ENCODE data around the gene CDC45. TPM values are rescaled to one million over a fixed set of nuclear protein-coding genes. Genes with fewer than 3 reads are reported as not detected.
A peak's percentile ranks its signal among the peaks of the same experiment; 100 is the strongest.
"Not testable (repeated sequence)": the region's sequence is repeated elsewhere in the genome, so short reads cannot be mapped to it uniquely, and the experiment has no call there.

Gene CDC45
- total RNA-seq, 2 donors from 2014 or later = 64.2 to 99.9 TPM

- peaks cover 3% of the 10 kb centered on the region for H3K27me3 Mint-ChIP-seq
- H3K4me3 Mint-ChIP-seq = no peak overlapping the region
- no peaks in the 10 kb centered on the region for H3K36me3 Mint-ChIP-seq (ENCODE audit: low read depth)
- no peaks in the 10 kb centered on the region for H3K9me3 Mint-ChIP-seq
- no peaks in the 10 kb centered on the region for H3K4me1 Mint-ChIP-seq
- no peak for ATAC-seq (replicated peaks)
- H3K27ac Mint-ChIP-seq = no peak overlapping the region
These were observed 66.2 kb downstream of the CDC45 start for GRCh38 chr22:19545935-19546207.

GRCh38 chr22:19546680-19547079 lies 67.0 kb downstream of the CDC45 start:
- no peak for ATAC-seq (replicated peaks)
- no peak overlapping the region for H3K27ac Mint-ChIP-seq
- H3K4me1 Mint-ChIP-seq = no peaks in the 10 kb centered on the region
- no peaks in the 10 kb centered on the region for H3K36me3 Mint-ChIP-seq (ENCODE audit: low read depth)
- no peaks in the 10 kb centered on the region for H3K9me3 Mint-ChIP-seq
- no peak overlapping the region for H3K4me3 Mint-ChIP-seq
- H3K27me3 Mint-ChIP-seq = peaks cover 3% of the 10 kb centered on the region

GRCh38 chr22:19547620-19548019 lies 67.9 kb downstream of the CDC45 start:
- Mint-ChIP-seq H3K27ac (no peak overlapping the region), H3K4me3 (no peak overlapping the region), H3K4me1 (no peaks in the 10 kb centered on the region), H3K27me3 (peaks cover 3% of the 10 kb centered on the region), H3K9me3 (no peaks in the 10 kb centered on the region), H3K36me3 (ENCODE audit: low read depth) (no peaks in the 10 kb centered on the region)
- no peak for ATAC-seq (replicated peaks)

- not testable (repeated sequence) for H3K27me3 Mint-ChIP-seq; ATAC-seq (replicated peaks); H3K4me1 Mint-ChIP-seq; H3K27ac Mint-ChIP-seq; H3K36me3 Mint-ChIP-seq (ENCODE audit: low read depth); H3K4me3 Mint-ChIP-seq; H3K9me3 Mint-ChIP-seq
These were observed 68.7 kb downstream of the CDC45 start for GRCh38 chr22:19548427-19548826.

GRCh38 chr22:19548964-19549363 lies 69.2 kb downstream of the CDC45 start:
- no peaks in the 10 kb centered on the region for H3K4me1 Mint-ChIP-seq
- H3K27me3 Mint-ChIP-seq = no peaks in the 10 kb centered on the region
- peak; percentile 34 for ATAC-seq (replicated peaks)
- H3K9me3 Mint-ChIP-seq = no peaks in the 10 kb centered on the region
- no peaks in the 10 kb centered on the region for H3K36me3 Mint-ChIP-seq (ENCODE audit: low read depth)
- no peak overlapping the region for H3K4me3 Mint-ChIP-seq
- no peak overlapping the region for H3K27ac Mint-ChIP-seq

- ATAC-seq (replicated peaks) = no peak
- H3K27ac Mint-ChIP-seq = no peak overlapping the region
- no peaks in the 10 kb centered on the region for H3K27me3 Mint-ChIP-seq
- no peaks in the 10 kb centered on the region for H3K9me3 Mint-ChIP-seq
- H3K4me3 Mint-ChIP-seq = no peak overlapping the region
- no peaks in the 10 kb centered on the region for H3K36me3 Mint-ChIP-seq (ENCODE audit: low read depth)
- no peaks in the 10 kb centered on the region for H3K4me1 Mint-ChIP-seq
These were observed 69.7 kb downstream of the CDC45 start for GRCh38 chr22:19549428-19549827.

- no peak for ATAC-seq (replicated peaks)
- H3K36me3 Mint-ChIP-seq (ENCODE audit: low read depth) = no peaks in the 10 kb centered on the region
- no peaks in the 10 kb centered on the region for H3K27me3 Mint-ChIP-seq
- no peaks in the 10 kb centered on the region for H3K4me1 Mint-ChIP-seq
- no peak overlapping the region for H3K27ac Mint-ChIP-seq
- no peaks in the 10 kb centered on the region for H3K9me3 Mint-ChIP-seq
- no peak overlapping the region for H3K4me3 Mint-ChIP-seq
These were observed 70.7 kb downstream of the CDC45 start for GRCh38 chr22:19550382-19550781.

- no peak overlapping the region for H3K27ac Mint-ChIP-seq
- no peaks in the 10 kb centered on the region for H3K9me3 Mint-ChIP-seq
- H3K36me3 Mint-ChIP-seq (ENCODE audit: low read depth) = no peaks in the 10 kb centered on the region
- H3K4me3 Mint-ChIP-seq = no peak overlapping the region
- H3K27me3 Mint-ChIP-seq = no peaks in the 10 kb centered on the region
- H3K4me1 Mint-ChIP-seq = no peaks in the 10 kb centered on the region
- no peak for ATAC-seq (replicated peaks)
These were observed 73.5 kb downstream of the CDC45 start for GRCh38 chr22:19553201-19553600.

- Mint-ChIP-seq H3K4me3 (no peak overlapping the region), H3K27me3 (no peaks in the 10 kb centered on the region), H3K4me1 (no peaks in the 10 kb centered on the region), H3K36me3 (ENCODE audit: low read depth) (no peaks in the 10 kb centered on the region), H3K27ac (no peak overlapping the region), H3K9me3 (no peaks in the 10 kb centered on the region)
- ATAC-seq (replicated peaks) = no peak
These were observed 75.2 kb downstream of the CDC45 start for GRCh38 chr22:19554834-19555404.

- no peaks in the 10 kb centered on the region for H3K4me1 Mint-ChIP-seq
- H3K27me3 Mint-ChIP-seq = no peaks in the 10 kb centered on the region
- no peak for ATAC-seq (replicated peaks)
- no peaks in the 10 kb centered on the region for H3K9me3 Mint-ChIP-seq
- H3K27ac Mint-ChIP-seq = no peak overlapping the region
- H3K4me3 Mint-ChIP-seq = no peak overlapping the region
- H3K36me3 Mint-ChIP-seq (ENCODE audit: low read depth) = no peaks in the 10 kb centered on the region
These were observed 75.9 kb downstream of the CDC45 start for GRCh38 chr22:19555651-19556050.

- ATAC-seq (replicated peaks) = no peak
- Mint-ChIP-seq H3K9me3 (no peaks in the 10 kb centered on the region), H3K27me3 (no peaks in the 10 kb centered on the region), H3K4me1 (no peaks in the 10 kb centered on the region), H3K4me3 (no peak overlapping the region), H3K27ac (no peak overlapping the region), H3K36me3 (ENCODE audit: low read depth) (no peaks in the 10 kb centered on the region)
These were observed 77.3 kb downstream of the CDC45 start for GRCh38 chr22:19556963-19557545.

GRCh38 chr22:19559324-19559811 lies 79.6 kb downstream of the CDC45 start:
- no peak for ATAC-seq (replicated peaks)
- Mint-ChIP-seq H3K36me3 (ENCODE audit: low read depth) (no peaks in the 10 kb centered on the region), H3K9me3 (no peaks in the 10 kb centered on the region), H3K4me1 (no peaks in the 10 kb centered on the region), H3K27ac (no peak overlapping the region), H3K4me3 (no peak overlapping the region), H3K27me3 (no peaks in the 10 kb centered on the region)

- Mint-ChIP-seq H3K4me1 (no peaks in the 10 kb centered on the region), H3K4me3 (no peak overlapping the region)
These were observed 80.2 kb downstream of the CDC45 start for GRCh38 chr22:19559956-19560355.

GRCh38 chr22:19565382-19566278 lies 85.9 kb downstream of the CDC45 start:
- no peak for ATAC-seq (replicated peaks)
- Mint-ChIP-seq H3K4me3 (no peak overlapping the region), H3K27ac (no peak overlapping the region), H3K4me1 (peaks cover 4% of the 10 kb centered on the region), H3K36me3 (ENCODE audit: low read depth) (no peaks in the 10 kb centered on the region), H3K9me3 (no peaks in the 10 kb centered on the region), H3K27me3 (peaks cover 4% of the 10 kb centered on the region)

More at GRCh38 chr22:19559956-19560355, 80.2 kb downstream of the CDC45 start:
- Mint-ChIP-seq H3K9me3 (no peaks in the 10 kb centered on the region), H3K27ac (no peak overlapping the region), H3K36me3 (ENCODE audit: low read depth) (no peaks in the 10 kb centered on the region), H3K27me3 (no peaks in the 10 kb centered on the region)
- no peak for ATAC-seq (replicated peaks)
